ENCODE data around the gene DISP3. TPM values are rescaled to one million over a fixed set of nuclear protein-coding genes. Genes with fewer than 3 reads are reported as not detected.

The DISP3 gene
- total and polyA plus RNA-seq, 10 donors = 0.06 to 0.69 (median 0.43) TPM

DNA sequence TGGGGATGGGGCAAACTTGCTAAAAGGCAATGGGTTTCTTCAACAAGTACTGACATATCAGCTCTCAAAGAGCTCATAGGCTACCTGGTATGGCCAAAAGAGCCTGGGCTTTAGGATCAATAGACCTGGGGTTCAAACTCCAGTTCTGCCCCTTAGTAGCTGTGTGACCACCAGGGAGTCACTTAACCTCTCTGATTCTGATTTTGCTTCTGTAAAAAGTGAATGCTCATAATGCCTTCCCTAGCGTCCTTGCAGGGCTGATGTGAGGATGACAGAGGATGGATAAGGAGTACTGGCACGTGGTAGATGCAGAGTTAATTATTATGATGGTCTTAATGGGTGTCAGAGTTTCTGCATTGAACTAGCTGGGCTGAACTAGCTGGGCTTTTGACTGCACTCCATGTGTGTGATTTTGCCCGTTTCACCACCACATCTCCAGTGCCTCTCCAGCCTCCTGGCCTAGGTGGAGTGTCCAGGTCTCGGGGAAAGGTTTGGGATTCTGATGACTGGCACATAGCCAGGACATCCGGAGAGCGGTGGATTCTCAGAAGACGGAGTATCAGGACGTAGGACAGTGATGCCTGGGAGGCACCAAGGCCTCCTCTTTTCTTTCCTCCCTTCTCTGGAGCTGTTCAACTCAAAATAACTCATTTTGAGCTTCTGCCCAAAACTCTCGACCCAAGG lies 15.2 kb downstream of the DISP3 start:
- Histone ChIP-seq H3K27me3 (replicated peaks in 1 of 7) (peaks cover 0 to 30% (median 0%) of the 10 kb centered on the region in 7 donors), H3K9me3 (peaks cover 0 to 12% (median 5%) of the 10 kb centered on the region in 8 donors), H3K36me3 (no peaks in the 10 kb centered on the region), H3K27ac (no peak overlapping the region), H3K4me1 (no peaks in the 10 kb centered on the region), H3K4me3 (no peak overlapping the region)
- DNase-seq = no peak
- WGBS, 5 donors = 64 to 79% (median 76%) methylated on average over 9 of the region's 9 CpGs
- intact Hi-C loops (cut with DNase I; ENCODE audit: low total_unique reads) = no loop called here
- TF ChIP-seq POLR2AphosphoS5 (IDR thresholded peaks at IDR 0.05) (no peak), CTCF (IDR thresholded peaks at IDR 0.05 in 8 of 11, conservative IDR thresholded peaks at IDR 0.05 in 3 of 11) (no peak), POLR2A (IDR thresholded peaks at IDR 0.05) (no peak)

DNA sequence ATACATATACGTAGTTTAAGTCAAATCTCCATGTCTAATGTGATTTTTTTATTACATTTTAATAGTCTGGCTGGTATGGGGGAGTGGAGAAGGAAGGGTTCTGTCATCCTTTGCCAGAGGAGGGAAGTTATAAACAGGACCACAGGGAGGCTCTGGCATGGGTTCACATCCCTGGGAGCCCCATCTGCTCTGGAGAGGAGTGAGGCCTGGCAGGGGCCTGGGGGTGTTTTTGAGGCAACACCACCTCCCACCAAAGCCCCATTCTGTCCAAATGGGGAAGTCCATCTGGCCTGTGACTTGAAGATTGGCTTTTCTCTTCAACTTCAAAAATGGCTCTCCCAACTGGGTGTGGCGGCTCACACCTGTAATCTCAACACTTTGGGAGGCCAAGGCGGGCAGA lies 15.8 kb downstream of the DISP3 start:
- Histone ChIP-seq H3K4me1 (no peaks in the 10 kb centered on the region), H3K27me3 (replicated peaks in 1 of 7) (peaks cover 0 to 30% (median 0%) of the 10 kb centered on the region in 7 donors), H3K4me3 (no peak overlapping the region), H3K36me3 (no peaks in the 10 kb centered on the region), H3K9me3 (peaks cover 0 to 12% (median 5%) of the 10 kb centered on the region in 8 donors), H3K27ac (no peak overlapping the region)
- intact Hi-C loops (cut with DNase I; ENCODE audit: low total_unique reads) = no loop called here
- no peak for DNase-seq
- TF ChIP-seq POLR2AphosphoS5 (IDR thresholded peaks at IDR 0.05) (no peak), POLR2A (IDR thresholded peaks at IDR 0.05) (no peak), CTCF (IDR thresholded peaks at IDR 0.05 in 8 of 11, conservative IDR thresholded peaks at IDR 0.05 in 3 of 11) (no peak)
- 75 to 88% (median 78%) methylated on average over 3 of the region's 3 CpGs for whole genome bisulfite sequencing, 5 donors

GRCh38 chr1:11495579-11495978 lies 16.6 kb downstream of the DISP3 start:
- no peaks in the 10 kb centered on the region for H3K36me3 ChIP-seq
- intact Hi-C loops (cut with DNase I; ENCODE audit: low total_unique reads) = no loop called here
- no peaks in the 10 kb centered on the region for H3K4me1 ChIP-seq
- DNase-seq = no peak
- WGBS, 5 donors = 60 to 83% (median 73%) methylated on average over 3 of the region's 3 CpGs
- H3K4me3 ChIP-seq = no peak overlapping the region
- H3K27ac ChIP-seq = no peak overlapping the region
- TF ChIP-seq POLR2AphosphoS5 (IDR thresholded peaks at IDR 0.05) (no peak), POLR2A (IDR thresholded peaks at IDR 0.05) (no peak), CTCF (IDR thresholded peaks at IDR 0.05 in 8 of 11, conservative IDR thresholded peaks at IDR 0.05 in 3 of 11) (no peak)
- peaks cover 0 to 30% (median 0%) of the 10 kb centered on the region in 7 donors for H3K27me3 ChIP-seq (replicated peaks in 1 of 7)
- peaks cover 0 to 12% (median 5%) of the 10 kb centered on the region in 8 donors for H3K9me3 ChIP-seq

DNA sequence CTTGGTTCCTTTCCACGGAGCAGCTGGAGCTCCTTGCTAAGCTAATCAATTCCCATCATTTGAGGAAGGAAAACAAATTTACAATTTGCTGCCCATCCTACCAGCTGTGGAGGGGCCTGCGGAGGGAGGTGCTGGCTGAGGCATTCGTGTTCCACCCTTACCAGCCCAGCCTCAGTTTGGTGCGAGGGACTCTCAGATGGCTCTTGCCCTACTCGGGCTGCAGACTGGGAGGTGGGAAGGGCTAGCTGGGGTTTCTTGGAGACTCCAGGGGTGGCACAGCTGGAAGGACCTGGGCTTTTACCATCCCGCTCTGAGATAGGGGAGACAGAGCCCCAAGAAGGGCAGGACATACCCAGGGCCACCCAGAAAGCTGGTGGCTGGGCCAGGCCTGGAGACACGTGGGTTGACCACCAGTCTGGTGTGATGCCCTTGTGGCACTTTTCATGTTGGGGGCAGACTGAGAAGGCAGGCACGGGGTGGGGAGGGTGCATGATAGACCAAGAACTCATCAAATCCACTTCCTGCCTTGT lies 17.7 kb downstream of the DISP3 start:
- Histone ChIP-seq H3K4me3 (no peak overlapping the region), H3K4me1 (no peaks in the 10 kb centered on the region), H3K36me3 (no peaks in the 10 kb centered on the region), H3K27me3 (replicated peaks in 1 of 7) (peaks cover 0 to 39% (median 7%) of the 10 kb centered on the region in 7 donors), H3K27ac (no peak overlapping the region), H3K9me3 (peaks cover 0 to 19% (median 7%) of the 10 kb centered on the region in 8 donors)
- no peak for DNase-seq
- intact Hi-C loops (cut with DNase I; ENCODE audit: low total_unique reads) = no loop called here
- TF ChIP-seq CTCF (IDR thresholded peaks at IDR 0.05 in 8 of 11, conservative IDR thresholded peaks at IDR 0.05 in 3 of 11) = no peak
- TF ChIP-seq POLR2A (IDR thresholded peaks at IDR 0.05) = no peak
- no peak for TF ChIP-seq POLR2AphosphoS5 (IDR thresholded peaks at IDR 0.05)
- WGBS, 5 donors = 65 to 82% (median 72%) methylated on average over 5 to 8 of the region's 8 CpGs

Data from spleen (tissue), 11 donors.